B cell (primary cell): ENCODE results near the gene FBXO34.

Source experiments
- CTCF ChIP-seq: fragments of 200-600 bp; IDR thresholded peaks from one replicate; pipeline ENCODE4 v1.8.0; 2022; ENCODE audit warnings: antibody characterized with exemption, mild to moderate bottlenecking
- EZH2 ChIP-seq: IDR thresholded peaks from 2 replicates; pipeline ENCODE4 v1.6.1; 2012; ENCODE audit warnings: borderline replicate concordance, low read depth, mild to moderate bottlenecking, moderate library complexity, low read length; ENCODE audit not compliant: insufficient read depth, poor library complexity, severe bottlenecking

DNA sequence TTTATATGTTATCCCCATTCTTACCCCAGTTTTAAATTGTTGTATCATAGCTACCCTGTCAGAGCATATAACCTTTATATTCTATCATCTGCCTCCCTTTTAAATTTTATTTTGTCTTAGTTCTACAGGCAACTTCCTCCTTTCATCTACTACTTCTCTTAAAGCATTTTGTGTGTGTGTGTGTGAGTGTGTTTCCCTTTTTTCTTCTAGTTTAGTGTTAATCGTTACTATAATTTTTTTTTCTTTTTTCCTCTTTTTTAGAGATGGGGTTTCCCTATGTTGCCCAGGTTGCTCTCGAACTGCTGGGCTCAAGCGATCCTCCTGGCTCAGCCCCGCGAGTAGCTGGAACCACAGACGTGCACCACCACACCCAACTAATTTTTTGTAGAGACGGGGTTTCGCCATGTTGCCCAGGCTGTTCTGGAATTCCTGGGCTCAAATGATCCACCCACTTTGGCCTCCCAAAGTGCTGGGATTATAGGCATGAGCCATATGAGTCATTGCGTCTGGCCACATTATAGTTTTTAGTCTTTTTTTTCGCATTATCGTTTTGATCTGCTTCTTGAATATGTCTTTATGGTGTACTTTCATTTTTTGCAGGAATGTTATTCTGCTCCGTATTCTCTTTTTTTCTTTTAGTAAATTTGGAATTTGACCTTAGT, 33.1 kb upstream of the FBXO34 start:
- no peak for TF ChIP-seq EZH2
- TF ChIP-seq CTCF, result no peak
